Activated CD8-positive, alpha-beta memory T cell treated with anti-CD3 and anti-CD28 coated beads, Interleukin-2, amount 50 U/mL, for 1 hour (primary cell): Measurements from ENCODE around the gene COL16A1.

ENCODE experiments used
- DNase-seq: peaks from one replicate; pipeline ENCODE4 v3.0.0-alpha.2; 2020; ENCODE audit errors: extremely low read depth

Gene COL16A1

DNA sequence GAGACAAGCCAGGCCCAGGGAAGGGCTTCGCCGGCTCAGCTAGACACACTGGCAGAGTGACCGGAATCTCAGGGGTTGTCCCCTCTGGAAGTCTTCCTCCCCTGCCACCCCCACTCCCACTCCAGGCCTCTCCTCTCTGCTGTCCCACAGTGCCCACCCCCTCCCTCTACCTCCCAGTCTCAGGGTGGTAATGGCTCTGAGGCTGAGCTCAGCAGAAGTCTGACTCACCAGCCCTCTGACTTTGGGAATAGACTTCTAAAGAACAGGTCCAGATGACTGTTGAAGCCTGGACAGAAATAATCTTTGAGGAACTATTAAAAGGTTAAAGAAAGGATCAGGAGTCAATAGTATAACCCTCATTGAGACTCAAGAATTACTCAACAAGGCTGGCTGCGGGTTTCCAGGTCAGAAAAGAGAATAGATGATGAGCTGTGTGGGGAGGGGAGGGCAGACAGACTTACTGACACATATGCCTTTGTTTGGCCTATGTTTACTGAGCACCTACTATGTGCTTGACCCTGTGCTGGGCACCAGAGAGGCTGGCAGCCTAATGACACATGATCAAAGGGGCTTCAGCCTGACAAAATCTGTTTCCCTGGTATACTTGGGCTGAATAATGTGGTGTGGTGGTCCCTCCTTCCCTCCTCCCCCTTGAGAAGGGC lies 78.1 kb downstream of the COL16A1 start:
- no peak for DNase-seq

DNA sequence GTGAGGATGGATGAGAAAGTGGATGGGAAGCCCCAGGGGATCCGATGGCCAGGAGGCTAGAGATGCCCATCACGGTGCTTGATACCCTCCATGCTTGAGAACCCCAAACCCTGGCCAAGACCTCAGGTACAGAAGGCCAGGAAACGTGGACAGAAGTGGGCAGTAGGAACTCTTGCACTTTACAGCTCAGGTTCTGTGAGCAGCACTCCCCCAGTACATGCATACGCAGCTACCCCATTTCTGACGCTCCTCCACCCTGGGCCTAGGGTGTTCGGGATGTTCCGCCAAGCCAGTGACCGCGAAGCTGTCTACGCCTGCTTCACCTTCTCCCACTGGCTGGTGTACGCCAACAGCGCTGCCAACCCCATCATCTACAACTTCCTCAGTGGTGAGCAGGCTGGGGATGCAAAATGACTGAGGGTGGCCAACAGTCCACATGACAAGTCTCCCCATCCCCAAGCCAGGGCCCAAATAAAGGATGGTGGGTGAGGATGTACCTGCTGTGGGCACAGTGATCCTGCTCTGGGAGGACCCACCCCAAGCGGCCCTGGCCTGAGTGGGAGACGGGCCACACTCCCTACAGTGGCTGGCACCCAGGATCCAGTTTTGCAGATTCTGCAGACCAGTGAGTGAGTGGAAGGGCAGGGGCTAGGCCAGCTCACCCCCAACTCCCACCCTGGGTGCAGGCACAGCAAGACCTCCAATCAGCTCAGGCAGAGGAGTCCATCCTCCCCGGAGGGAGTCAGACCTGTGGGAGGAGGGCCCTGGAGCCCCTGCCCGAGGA lies 78.9 kb downstream of the COL16A1 start:
- no peak for DNase-seq

DNA sequence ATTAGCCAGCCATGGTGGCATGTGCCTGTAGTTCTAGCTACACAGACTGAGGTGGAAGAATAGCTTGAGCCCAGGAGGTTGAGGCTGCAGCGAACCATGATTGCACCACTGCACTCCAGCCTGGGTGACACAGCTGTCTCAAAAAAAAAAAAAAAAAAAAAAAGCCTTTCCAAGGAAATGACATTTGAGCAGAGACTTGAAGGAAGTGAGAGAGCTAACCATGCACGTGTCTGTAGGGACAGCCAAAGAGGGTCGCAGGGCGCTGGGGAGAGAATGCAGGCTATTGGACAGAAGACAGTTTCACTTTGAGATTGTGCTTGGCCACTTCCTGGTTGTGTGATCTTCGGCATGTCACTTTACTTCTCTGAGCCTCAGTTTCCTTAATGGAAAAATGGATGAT lies 79.5 kb downstream of the COL16A1 start:
- DNase-seq = no peak

DNA sequence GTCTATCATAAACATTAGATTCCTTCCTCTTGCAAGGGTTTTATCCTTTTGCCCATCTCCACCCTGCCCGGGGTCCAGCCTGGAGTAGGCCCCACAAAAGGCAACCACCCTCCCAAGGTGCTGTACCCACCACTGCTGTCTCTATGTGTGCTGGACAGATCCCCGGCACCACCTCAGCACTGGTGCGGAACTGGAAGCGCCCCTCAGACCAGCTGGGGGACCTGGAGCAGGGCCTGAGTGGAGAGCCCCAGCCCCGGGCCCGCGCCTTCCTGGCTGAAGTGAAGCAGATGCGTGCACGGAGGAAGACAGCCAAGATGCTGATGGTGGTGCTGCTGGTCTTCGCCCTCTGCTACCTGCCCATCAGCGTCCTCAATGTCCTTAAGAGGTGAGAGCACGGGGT lies 80.5 kb downstream of the COL16A1 start:
- no peak for DNase-seq

DNA sequence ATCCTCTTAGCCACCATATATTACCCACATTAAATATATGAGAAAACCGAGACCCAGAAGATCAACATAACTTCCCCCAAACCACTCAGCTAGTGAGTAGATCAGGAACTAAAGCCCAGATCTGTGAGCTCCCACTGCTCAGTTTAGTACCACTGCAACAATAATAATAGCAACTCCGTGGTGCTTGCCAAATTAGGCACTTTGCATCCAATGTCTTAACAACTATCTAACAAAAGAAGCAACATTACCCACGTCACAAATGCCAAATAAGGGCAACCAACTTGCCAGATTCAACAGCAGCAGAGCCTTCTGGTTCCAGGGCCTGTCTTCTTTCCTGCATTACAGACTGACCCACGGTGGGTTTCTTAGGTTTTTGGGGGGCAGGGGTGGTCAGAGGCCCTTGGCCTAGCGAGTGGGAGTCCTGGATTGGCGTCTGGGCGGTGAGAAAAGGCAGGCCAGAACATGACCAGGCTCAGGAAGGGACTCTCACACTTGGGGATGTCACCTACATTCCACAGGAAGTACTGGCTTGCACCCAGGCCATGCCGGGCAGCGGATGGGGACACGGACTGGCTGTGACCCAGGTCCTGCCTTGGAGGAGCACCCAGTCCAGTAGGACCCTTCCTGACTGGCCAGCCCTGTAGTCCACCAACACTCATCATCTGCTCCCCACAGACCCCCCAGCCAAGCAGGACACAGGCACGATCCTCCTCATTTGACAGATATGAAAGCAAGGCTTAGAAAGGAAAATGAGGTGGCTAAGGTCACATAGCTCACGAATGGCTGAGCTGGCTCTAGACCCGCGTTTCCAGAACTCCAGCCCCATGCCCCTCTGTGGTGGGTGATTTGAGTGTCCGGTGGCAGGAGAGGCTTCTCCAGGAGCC lies 81.7 kb downstream of the COL16A1 start:
- no peak for DNase-seq

DNA sequence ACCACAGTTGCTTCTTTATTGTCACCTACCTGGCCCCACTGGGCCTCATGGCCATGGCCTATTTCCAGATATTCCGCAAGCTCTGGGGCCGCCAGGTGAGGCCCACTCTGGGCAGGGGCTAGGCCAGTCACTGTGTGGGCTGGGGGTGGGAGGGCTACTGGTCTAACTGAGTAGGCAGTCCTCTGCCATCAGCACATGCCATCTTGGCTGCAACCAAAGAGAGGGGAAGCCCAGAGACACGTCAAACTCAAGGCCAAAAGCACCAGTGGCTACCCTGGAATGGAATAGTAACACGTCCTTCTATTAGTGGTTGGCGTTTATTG lies 82.4 kb downstream of the COL16A1 start:
- no peak for DNase-seq

DNA sequence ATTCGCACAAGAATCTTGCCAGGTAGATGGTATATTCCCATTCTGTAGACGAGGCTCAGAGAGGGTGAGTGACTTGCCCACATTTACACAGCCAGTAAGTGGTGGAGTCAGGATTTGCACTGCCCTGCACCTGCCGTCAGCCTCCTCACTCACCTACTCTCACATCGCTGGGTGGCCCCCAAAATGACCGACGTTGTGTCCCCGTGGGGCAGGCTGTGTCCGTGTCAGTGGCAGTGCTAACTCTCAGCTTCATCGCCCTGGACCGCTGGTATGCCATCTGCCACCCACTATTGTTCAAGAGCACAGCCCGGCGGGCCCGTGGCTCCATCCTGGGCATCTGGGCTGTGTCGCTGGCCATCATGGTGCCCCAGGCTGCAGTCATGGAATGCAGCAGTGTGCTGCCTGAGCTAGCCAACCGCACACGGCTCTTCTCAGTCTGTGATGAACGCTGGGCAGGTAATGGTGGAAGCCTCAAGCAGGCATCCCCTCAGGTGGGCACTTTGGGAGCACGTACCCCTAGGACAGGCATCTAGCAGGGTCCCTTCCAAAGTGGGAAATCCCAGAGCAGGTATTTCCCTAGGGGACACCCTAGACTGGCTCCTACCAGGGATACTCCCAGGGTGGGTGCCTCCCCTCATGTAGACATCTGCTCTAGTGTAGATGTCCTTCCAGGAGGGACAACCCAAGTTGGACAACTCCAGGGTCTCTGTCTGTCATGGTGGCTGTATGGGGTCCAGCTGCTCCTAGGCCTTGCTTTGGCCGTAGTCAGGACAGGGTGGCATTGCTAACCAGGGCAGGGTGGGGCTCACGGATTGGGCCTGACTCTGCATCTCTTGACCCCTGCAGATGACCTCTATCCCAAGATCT lies 83.0 kb downstream of the COL16A1 start:
- no peak for DNase-seq

DNA sequence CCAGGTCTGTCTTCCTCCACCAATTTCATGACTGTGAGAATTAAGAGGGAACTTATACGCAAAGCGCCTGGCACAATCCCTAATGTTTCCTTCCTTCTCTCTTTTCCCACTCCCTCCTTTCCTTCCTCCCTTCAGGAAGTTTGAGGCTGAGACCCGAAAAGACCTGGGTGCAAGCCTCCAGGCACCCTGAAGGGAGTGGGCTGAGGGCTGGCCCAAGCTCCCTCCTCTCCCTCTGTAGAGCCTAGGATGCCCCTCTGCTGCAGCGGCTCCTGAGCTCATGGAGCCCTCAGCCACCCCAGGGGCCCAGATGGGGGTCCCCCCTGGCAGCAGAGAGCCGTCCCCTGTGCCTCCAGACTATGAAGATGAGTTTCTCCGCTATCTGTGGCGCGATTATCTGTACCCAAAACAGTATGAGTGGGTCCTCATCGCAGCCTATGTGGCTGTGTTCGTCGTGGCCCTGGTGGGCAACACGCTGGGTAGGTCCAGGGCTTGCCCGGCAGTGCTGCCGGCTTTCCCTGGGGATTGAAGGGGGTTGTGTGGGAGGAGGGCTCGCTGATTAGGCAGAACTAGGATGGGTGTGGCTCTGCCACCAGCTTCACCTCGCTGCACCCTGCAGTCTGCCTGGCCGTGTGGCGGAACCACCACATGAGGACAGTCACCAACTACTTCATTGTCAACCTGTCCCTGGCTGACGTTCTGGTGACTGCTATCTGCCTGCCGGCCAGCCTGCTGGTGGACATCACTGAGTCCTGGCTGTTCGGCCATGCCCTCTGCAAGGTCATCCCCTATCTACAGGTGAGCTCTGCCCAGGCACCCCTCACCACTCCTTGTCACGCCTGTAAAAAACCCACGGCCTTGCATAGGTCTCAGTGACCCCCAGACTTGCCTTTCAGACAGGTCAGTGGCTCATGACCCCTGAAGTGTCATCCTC lies 84.6 kb downstream of the COL16A1 start:
- DNase-seq = no peak

DNA sequence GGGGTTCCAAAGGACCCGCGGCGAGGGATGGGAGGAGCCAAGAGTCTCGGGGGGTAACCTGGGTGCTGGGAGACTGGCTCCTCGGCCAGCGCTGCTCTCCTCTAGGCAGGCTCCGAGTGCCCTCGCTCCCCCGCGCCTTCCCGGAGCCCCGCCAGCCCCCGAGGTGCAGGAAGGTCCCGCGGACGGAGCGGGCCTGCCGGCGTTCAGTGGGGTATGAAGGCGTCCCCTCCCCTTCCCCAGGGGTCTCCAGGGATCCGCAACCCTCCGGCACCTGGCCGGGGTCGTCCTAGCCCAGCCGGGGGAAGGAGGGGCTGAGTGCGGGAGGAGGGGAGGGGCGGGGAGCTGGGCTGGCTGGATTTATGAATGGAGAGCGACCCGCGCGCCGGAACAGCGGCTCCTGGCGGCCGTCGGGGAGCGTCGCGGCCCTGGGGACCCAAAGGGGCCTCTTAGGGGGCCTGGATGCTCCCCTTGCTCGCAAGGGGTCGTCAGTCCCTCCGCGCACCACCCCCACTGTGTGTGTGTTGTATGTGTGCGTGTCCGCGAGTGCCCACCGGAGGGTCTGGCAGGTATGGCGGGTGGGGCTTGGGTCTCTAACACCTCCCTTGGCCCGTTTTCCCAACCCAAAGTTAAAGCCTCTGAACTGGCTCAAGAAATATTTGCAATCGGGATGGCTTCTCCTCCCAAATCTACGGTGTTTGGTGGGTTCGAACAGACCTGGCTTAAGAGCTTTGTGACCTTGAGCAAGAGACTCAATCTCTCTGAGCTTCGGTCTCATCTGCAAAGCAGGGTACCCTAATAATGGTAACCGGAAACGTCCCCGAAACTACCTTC lies 85.7 kb downstream of the COL16A1 start:
- no peak for DNase-seq

DNA sequence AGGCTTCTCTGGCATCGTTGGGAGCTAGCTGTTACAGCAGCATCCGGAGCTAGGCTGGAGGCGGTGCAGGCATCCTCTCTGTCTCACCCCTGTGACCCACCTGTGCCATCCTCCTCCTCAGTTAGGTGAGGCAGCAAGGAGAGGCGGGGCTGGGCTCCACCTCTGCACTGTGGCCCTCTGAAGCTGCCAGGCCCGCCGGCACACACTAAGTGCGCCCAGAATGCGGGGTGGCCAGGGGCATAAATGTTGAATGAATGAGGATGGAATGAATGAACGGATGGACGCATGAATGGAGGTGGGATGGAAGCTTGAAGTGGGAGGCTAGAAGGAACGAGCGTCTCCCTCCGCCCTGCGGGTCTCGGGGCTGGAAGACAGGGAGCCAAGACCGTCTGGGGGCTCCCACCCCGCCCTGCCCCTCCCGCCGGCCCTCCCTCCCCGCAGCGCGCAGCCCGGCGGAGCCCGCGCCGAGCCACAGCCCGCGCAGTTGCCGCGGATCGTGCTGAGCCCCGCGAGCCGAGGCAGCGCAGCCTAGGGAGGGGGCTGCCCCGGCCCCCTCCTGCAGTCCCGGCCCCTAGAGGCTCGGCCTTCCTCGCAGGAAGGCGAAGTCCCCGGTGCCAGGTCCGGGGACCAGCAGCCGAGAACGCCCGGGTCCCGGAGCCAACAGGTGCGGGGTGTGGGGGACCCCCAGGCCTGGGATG lies 86.5 kb downstream of the COL16A1 start, which contains the start of gene HCRTR1:
TSS of gene HCRTR1 (plus strand) at position 472 of the 698 bp plus-strand sequence. CDS start 1,504 bp downstream, outside the sequence.
- no peak for DNase-seq

DNA sequence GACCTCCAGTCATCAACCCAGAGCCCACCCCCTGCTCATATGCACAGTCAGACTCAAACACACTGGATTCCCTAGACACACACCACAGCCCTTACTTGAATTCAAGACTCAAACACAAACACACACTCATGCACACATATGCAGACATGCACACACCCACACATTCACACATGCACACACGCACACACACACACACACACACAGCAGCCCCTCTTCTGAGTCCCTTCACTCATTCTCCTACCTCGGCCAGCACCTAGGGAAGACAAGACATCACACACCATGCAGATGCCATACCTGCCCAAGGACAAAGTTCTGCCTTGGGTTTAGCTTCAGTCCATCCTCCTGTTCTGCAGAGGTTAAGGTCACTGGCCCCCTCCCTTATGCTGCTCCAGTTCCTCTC lies 87.9 kb downstream of the COL16A1 start:
- no peak for DNase-seq

DNA sequence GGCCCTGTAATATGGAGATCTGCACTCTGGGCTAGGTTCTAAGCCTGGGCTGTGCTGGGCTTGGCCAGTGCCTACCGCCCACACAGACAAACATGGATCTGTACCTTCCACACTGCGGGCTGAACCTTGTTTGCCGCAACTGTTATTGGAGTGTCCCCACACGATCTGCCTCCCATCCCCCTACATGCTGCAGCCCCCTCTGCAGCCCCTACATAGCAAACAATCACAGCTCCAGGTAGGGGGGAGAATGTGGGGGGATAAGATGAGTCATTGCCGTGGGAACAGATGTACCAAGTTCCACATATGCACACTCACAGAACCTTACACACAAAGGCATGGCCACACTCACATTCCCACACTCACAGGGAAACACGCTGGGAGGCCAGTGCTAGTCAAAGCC lies 88.4 kb downstream of the COL16A1 start:
- no peak for DNase-seq

DNA sequence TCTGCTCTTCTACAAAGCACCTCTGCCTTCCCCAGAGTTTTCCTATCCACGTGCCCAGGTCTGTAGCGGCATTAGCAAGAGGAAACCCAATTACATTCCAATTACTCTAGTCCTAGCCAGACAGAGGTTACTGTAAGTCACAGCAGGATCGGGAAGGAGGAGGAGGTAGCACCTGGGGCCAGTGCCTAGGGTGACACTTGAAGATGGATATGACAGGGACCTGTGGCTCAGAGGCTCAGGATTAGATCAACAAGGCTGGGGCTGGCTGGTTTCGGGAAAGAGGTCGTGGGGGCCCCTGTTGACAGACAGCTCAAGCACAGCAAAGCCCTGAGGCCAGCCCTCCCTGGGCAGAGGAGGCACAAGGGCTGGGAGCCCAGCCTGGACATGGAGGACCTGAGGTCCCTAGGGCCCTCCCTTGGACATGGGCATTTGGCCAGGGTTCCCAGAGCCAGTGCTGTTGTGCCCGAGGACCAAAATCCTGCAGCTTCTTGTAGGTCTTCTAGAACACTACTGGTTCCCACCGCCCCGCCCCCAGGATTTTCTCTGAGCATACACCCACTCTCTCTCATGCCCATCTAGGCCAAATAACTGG lies 89.3 kb downstream of the COL16A1 start:
- DNase-seq = no peak

DNA sequence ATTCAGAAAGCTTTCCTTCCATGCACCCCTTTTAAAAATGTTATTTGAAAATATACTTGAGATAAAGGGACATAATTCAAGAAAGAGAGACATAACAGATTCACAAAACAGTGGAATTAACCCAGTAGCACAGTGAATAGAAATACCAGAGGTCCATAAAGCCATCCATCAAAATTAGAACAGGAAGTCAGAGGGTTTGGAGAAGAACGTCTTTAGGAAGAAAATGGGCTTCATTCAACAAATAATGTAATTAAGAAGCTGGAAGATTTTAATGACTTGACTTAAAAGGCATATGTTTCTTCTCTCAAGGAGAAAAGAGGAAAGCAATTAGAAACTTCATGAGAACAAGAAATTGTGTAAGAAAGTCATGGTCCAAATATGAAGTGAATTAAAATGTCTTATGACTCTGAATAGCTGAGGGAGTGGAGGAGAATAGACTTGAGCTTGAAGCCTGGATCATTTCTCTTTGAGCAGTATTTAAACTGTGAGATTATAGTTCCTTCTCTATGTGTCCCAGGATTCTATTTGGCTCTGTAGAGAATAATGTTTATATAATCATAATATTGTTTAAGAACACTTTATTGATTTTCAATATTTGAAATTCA lies 94.2 kb downstream of the COL16A1 start:
- no peak for DNase-seq

DNA sequence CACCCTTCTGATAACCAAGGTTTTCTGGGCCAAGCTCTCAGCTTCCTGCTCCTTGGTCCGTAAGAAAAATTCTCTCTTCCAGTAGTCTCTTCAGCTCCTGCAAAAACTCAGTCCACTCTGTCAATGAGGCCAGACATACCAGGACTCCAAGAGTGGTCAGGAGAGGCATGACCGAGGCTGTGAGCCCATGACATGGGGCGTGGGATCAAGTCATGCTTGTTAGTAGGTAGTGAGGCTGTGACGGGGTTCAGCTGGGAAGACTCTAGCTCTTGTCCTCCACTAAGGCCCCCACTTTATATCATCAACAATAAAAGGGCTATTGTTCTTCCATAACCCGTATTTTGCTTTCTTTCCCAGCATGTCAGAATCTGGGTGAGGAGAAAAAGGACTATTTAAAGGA lies 96.5 kb downstream of the COL16A1 start:
- DNase-seq = no peak

DNA sequence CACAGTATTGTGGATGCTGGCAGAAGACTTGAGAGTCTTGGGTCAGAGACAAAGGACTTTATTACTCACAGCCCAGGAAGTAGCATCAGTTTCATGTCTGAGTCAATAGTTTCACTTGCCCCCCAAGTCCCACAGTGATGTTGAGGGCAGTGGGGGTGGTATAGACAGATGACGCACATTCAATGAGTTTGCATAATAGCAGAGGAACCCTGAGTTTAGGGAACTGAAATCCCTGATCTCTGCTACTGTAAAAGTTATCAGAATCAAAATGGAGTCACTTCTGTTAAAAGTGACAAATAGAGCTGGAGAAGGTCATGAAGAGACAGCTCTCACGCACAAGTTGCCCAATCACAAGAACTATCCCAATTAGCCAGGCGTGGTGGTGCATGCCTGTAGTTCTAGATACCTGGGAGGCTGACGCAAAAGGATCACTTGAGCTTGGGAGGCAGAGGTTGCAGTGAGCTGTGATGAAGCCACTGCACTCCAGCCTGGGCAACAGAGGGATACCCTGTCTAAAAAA lies 97.8 kb downstream of the COL16A1 start:
- DNase-seq = no peak
